ENCODE measurements around the gene SRM.
"Not testable (repeated sequence)": the region's sequence is repeated elsewhere in the genome, so short reads cannot be mapped to it uniquely, and the experiment has no call there.

The SRM gene

DNA sequence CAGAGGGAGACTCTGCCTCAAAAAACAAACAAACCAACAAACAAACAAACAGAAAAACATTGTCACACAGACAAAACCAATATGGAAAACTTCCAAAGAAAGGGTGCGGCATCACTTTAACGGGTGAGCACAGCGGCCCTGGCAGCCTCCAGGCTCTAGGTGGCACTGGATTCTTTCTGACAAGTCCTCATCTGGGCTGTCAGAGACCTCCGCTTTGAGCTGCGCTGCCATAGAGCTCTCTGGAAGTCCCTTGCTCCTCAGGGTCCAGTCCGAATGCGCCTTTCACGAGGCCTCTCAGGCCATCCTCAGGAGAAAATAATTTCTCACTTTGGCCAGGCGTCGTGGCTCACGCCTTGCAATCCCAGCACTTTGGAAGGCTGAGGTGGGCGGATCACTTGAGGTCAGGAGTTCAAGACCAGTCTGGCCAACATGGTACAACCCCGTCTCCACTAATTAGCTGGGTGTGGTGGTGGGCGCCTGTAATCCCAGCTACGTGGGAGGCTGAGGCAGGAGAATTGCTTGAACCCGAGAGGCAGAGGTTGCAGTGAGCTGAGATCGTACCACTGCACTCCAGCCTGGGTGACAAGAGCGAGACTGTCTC is 4.2 kb upstream of the SRM start:
- peak in 1 of 2 experiments; percentile 19 for DNase-seq

DNA sequence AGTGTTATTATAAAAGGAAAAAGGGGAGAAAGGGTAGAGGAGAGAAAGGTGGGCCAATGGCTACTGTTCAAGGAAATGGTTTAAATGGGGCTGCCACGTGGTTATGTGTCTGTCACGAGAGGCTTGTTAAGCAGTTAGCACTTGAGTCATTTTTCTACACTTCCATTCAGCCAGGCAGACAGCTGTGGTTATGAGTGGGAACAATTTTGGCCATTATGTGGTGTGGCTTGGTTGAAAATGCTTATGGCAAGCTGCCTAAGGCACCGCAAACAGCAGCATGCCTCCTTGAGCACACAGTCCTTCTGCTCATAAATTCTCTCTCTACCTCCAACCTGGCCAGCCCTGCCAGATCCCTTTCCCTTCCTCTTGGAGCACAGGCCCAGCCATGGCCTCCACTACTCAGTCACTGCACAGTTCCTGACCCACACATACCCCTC is 3.2 kb upstream of the SRM start:
- DNase-seq, result no peak

DNA sequence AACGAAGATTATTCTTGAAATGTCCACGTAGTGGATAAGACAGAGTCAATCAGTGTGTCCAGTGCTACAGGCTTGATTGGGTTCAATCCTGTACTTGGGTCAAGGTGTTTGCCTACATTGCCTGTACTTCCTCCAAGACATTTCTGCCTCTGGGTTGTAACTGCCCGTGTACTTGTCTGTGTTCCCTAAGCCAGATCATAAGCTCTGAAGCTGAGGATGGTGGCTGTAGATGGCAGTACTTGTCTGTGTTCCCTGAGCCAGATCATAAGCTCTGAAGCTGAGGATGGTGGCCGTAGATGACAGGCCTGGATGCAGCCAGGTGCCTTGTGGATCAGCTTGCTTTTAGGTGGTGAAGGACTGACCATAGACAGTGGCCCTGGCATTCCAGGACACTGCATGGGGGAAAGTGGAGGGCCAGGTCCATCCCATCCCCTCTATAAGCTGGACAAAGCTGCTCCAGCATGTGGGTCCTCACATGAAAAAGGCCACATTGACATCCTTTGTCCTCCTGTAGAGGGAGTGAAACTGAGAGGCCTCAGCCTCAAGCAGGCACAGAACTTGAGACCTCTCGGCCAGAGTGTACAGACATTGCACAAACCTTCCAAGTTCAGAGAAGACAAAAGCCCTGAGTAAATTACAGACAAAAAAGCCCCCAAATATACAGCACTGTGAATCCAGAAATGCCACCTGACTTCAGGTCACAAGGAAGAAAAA is 2.0 kb upstream of the SRM start:
- DNase-seq, result no peak

DNA sequence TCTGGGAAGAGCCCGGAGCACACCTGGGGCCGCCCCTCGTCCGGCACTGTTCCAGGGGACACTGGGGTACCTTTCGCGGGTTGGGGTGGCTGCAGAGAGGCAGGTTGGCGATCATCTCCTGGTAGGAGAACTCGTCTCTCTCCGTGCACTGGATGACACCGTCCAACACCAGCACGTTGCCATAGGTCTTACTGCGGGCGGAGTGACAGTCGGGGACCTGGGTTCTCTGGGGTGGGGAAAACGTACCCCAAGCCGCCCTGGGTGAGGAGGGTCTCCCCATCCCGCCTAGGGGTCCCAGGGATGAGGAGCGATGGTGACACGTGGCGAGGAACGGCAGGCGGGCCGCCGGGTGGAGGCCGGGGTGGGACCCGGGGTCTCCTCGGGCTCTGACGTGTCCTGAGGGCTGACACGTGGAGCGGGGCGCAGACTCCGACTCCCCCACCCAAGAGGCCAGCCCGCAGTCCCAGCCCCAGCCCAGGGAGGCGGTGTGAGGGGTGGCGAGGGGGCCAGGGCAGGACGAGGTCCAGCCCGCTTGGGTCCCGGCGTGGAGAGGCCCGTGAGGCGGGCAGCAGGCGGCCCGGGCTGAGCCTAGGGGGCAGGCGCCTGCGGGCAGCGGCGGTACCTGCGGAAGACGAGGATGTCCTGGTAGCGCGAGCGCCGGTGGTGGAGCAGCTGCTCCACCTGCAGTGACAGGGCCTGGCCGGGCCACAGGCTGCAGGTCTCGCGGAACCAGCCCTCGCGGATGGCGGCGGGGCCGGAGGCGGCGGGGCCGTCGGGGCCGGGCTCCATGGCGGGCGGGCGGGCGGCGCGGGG is 457 bp downstream of the SRM start:
- DNase-seq, result peak in 1 of 2 experiments; percentile 62

DNA sequence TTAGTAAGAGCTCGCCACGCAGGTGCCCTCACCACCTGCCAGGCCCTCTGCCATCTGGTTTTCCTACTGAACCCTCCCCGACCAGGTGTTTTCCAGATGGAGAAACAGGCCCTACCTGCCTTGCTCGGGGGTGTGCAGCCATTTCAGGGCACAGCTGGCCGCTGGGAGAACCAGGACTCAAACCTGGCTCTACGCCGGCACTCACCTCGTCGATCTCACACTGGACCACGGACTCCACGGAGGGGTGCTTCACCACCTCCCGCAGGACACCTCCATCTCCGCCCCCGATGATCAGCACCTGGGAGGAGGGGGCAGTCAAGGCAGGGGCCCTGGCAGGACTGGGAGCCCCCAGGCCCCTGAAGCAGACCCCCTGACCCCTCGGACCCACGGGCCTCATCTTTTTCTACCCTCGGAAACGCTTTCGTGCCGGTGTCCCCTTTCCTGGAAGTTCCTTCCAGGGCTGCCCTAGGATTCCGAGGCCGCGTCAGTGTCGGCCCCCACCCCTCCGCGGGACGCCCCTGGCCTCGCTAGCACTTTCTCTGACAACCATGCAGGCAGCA is 1.1 kb downstream of the SRM start:
- peak in 1 of 2 experiments; percentile 36 for DNase-seq

DNA sequence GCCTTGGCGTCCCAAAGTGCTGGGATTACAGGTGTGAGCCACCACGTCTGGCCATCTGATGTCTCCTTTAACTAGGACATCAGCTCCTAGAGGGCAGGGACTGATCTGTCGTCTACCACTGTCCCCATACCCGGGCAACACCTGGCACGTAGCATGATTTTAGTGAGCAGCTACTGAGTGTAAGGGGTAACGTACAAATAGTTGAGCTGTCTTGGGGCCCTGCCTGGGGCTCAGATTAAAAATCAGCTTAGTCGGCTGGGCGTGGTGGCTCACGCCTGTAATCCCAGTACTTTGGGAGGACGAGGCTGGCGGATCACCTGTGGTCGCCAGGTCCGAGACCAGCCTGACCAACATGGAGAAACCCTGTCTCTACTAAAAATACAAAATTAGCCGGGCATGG is 1.8 kb downstream of the SRM start:
- DNase-seq, result no peak

DNA sequence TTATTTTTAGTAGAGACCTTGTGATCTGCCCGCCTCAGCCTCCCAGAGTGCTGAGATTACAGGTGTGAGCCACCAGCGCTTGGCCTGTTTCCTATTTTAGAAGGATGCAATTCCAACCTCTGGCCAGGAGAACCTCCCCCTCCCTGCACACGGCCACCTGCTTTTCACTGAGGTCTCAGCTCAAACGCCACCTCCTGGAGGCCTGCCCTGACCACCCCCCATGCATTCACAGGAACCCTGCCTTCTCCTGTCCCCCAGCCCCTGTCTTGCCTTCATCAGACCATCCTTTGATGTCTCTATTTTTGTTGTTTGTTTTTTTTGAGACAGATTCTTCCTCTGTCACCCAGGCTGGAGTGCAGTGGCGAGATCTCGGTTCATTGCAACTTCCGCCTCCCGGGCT is 2.3 kb downstream of the SRM start:
- no peak for DNase-seq

DNA sequence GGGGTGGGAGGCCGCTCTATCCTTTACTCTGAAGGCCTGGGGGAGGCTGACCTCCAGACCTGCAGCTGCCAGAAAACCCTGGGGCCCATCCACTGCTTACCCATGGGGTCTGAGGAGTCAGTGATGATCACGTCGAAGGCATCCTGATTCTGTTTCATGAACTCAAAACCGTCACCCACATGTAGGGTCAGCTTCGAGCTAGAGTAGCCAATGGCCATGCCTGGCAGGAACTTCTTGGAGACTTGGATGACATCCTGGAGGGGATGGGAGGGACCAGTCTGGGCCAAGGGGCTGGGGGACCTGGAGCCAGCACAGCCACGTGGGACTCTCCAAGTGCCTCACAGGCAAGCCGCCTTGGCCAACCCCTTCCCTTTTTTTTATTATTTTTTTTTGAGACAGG is 3.3 kb downstream of the SRM start:
- DNase-seq, result no peak

DNA sequence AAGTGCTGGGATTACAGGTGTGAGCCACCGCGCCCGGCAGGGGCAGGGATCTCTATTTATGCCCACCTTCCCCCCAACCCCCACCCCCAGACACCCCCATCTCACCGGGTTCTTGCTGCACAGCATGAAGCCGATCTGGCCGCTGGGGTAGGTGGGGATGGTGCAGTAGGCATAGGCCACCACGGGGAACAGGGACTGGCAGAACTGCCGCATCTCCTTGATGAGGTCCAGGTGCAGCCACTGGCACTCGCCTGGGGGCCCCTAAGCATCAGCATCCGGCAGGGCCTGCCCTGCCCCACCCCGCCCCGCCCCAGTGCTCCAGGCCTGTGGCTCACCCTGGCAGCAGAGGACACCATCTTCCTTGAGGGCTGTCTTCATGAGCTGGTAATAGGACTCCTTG is 4.1 kb downstream of the SRM start:
- no peak for DNase-seq

DNA sequence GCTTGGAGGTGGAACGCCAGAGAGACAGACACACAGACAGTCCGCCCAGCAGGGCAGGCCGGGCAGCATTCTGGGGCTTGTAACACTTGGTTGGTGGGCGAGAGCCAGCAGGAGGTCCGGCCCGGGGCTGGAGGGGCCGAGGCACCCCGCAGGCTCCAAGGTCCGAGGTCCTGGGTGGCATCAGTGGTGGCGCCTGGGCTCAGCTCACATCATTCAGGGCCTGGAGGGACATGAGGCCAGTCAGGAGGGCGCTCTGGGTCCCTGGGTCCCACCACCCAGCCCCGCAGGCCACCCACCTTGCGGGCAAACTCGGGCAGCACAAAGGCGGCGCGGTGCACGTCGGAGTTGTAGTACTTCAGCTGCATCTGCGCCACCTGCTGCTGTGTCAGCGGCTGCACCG is 5.2 kb downstream of the SRM start:
- DNase-seq, result no peak

DNA sequence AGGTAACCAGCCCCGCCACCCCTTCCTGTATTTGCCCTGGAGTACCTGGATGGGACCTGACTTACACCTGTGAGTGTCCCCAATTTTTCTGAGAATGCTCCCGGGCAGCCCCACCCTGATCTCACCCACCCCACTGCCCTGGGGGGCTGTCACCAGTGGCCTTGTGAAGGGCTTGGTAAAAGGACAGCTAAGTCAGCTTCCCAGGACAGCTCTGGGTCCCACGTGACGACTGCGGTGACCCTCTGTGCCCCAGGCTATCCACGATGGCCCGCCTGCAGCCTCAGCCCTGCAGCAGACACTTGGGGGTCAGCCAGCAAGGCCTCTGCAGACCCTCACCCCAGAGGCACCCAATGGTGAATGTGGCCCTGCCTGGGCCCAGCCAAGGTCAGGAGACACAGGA is 5.6 kb downstream of the SRM start:
- DNase-seq, result no peak

DNA sequence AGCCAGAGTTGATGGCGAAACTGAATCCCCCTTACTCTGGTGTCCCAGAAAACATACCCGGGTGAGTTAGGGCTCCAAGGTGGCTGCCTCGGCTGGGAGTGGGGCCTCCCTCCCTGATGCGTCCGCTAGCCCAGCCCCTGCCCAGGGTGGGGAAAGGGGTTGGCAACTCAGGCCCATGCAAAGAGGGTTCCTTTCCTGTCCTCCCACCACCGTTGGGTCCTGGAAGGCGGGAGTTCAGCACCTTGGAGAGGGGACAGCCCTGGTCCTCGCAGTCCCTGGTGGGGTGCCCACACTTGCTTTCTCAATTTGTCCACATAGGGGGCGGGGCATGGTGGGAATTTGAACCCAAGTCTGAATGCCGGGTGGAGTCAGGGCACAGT is 6.1 kb downstream of the SRM start:
- no peak for DNase-seq

DNA sequence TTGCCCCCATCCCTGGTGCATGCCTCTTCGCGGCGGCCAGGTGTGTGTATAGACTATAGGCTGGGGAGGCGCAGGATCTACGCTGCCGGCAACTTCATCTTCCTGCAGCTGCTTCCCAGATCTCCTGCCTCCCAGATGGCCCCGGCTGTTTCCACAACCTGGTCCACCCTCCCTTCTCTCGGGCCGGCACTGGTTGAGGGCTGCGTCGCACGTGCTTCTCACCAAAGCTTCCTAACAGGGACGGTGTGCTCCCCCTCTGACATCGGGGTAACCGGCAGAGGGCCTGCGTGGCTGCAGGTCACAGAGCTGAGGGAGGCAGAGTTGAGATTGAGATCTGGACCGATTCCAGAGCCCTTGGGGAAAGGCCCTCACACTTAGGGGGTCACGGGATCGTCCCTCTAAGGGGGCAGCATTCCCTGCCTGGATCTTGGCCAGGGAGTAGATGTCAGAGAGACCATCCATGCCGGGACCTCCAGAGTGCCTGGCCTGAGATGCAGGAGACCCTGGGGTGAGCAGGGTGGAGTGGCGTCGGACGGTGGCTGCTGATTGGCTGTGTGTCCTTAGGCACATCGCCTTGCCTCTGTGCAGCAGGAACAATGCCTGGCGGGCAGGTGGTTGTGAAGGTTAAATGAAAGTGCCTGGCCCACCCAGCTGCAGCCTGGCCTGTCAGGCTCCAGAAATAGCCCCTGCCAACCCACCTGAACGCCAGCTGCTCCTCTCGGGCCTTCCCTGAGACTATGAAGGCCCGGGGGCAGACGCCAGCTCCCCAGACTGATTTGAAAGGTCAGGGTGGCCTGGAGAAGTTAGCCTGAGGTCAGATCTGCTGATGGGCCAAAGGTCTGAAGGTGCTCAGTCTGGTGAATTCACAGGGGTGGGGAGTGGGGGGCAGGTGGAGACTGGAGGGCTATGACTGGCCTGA is 6.7 kb downstream of the SRM start:
- peak in 1 of 2 experiments; percentile 46 for DNase-seq

DNA sequence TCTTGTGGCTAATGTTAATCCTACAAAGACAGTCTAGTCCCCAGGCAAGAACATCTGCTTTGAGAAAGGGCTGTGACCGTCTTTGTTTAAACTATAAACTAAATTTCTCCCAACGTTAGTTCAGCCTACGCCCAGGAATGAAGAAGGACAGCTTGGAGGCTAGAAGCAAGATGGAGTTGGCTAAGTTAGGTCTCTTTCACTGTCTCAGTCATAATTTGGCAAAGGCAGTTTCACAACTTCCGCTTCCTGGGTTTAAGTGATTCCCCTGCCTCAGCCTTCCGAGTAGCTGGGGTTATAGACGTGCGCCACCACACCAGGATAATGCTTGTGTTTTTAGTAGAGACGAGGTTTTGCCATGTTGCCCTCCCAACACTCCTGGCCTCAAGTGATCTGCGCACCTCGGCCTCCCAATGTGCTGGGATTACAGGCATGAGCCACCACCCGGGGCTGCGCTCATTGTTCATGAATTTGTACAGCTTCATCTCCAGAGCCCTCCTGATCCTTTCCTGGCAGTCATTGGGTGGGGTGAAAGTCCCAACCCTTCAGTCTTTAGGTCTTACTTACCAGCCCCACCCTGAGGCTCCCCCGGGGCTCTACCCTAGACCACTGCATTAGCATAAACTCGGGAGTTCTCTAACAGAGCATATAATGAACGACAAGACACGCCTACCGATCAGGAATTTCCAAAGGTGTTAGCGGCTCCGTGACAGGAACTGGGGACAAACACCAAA is 7.9 kb downstream of the SRM start:
- peak in 1 of 2 experiments; percentile 26 for DNase-seq

DNA sequence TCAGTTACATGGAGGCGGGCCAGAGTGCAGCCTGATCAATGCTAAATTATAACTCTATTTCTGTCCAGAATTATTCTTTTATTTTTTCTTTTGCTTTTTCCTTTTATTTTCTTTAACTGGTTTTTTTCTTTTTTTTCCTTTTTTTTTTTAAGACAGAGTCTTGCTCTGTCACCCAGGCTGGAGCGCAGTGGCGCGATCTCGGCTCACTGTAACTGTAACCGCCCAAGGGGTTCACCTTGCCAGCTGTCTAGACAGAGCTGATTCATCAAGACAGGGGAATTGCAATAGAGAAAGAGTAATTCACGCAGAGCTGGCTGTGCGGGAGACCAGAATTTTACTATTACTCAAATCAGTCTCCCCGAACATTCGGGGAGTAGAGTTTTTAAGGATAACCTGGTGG is 8.7 kb downstream of the SRM start:
- not testable (repeated sequence) for DNase-seq

DNA sequence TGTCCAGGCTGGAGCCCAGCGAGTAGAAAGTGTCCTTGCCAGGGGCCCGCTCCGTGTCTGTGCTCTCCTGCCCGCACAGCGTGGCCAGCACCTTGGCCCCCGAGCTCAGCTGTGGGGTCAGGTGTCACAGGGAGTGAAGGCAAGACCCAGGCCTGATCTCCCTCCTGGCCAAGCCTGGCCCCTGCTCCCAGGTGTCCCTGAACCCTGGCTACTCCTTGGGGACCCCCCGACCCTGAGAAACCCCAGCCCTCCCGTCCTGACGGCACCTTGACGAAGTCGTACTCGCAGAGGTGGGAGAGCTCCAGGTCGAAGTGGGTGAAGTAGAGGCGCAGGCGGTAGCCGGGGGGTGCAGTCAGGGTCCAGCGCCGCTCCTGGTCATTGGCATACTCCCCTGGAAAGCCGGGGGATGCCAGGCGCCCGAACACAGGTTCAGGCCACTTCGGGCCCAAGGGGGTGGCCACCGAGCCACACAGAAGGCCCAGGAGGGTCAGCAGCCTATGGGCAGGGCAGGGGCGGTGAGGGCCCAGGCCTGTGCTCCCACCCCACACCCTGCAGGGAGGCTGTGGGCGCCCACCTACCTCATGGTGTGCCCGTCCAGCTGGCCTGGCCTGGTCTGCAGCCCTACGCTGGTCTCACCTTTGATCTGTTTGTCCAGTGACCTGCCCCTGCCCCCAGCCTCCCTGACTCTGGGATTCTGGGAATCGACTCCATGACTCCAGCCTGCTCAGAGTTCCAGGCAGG is 13.0 kb downstream of the SRM start, which contains the start of gene MASP2:
Gene MASP2, minus strand, starts transcription at position 615 of the 741 bp plus-strand sequence. Its CDS starts 32 bp downstream, at position 583.
- no peak for DNase-seq

DNA sequence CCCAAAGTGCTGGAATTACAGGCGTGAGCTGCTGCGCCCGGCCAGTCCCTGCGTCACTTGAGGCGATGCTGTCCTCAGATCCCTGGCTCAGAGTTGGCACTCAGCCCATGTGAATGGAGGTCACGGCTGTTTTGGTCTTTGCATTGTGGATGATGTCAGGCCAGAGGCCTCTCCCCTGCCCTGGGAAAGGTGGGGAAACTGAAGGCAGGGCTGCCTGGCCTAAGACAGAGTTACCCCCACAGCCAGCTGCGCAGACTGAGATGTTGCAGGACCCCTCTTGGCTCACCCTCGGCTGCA is 13.6 kb downstream of the SRM start:
- DNase-seq, result no peak

DNA sequence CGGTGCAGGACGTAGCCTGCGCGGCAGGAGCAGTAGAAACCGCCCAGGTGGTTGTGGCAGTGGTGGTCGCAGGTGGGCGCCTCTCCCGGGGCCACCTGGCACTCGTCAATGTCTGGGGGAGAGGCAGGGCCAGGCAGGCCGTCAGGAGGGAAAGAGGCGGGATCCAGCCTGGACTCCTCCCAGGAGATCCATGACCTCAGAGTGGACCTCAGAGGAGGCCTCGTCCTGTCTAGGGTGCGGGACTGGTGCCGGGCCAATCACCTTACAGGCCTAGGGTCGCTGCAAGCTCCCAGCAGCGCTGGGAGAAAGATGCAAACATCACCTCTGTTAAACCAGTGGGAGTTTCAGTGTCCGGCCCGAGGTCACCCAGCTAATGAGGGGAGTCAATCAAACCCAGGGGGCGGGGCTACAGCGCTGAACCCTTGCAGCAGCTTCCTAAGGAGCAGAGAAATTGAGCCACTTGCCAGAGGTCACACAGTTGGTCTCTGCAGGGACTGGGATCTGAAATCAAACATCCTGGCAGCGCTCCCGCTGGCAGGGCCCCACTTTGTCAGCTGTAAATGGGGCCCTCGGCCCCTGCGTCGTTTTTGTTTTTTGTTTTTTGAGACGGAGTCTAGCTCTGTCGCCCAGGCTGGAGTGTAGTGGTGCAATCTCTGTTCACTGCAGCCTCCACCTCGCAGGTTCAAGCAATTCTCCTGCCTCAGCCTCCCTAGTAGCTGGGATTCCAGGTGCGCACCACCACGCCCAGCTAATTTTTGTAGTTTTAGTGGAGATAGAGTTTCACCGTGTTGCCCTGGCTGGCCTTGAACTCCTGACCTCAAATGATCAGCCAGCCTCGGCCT is 14.2 kb downstream of the SRM start:
- DNase-seq, result peak in 1 of 2 experiments; percentile 22

DNA sequence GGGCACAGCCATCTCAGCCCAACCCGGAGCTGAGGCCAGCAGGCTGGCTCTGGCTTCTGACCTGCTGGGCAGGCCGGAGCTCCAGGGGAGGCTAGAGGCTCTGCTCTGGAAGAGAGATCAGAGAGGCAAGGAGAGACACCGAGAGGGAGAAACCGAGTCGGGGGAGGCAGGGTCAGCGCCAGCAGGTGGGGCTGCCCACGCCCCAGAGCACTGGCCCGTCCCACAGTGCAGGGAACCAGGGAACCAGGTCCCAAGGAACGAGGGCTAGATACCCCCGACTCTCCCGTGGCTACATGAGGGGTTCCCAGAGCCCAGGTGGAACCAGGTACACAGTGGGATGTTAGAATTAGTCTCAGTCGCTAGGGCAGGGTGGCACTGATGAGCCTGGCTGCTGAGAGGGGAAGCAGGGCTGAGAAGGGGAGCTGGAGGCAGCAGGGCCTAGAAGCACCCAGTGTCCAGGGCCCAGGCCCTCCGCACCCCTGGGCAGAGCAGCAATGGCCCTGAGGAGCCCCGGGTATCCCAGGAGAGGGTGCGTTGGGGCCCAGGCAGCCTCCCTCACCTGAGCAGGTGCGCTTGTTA is 14.9 kb downstream of the SRM start:
- no peak for DNase-seq
